Esophagus squamous epithelium (tissue), 4 donors: ENCODE data around the gene PADI2.

Source experiments
- POLR2A ChIP-seq, 4 donors: fragments of 450-650 bp; IDR thresholded peaks; one replicate each; pipeline ENCODE4 v1.6.1; 2017; ENCODE audit warnings: antibody characterized with exemption in 4 of 4, mild to moderate bottlenecking in 4 of 4, moderate library complexity in 3 of 4
- TF ChIP-seq, protein P1 (sequence below), 6 experiments: fragments of 450-650 bp in 4 of 6; fragments of 200-600 bp in 2 of 6; sonication (generic) in 2 of 6; IDR thresholded peaks; one replicate each; pipeline ENCODE4 v1.5.1; 2016 to 2019; ENCODE audit warnings: antibody characterized with exemption in 6 of 6, mild to moderate bottlenecking in 4 of 6, moderate library complexity in 4 of 6

DNA sequence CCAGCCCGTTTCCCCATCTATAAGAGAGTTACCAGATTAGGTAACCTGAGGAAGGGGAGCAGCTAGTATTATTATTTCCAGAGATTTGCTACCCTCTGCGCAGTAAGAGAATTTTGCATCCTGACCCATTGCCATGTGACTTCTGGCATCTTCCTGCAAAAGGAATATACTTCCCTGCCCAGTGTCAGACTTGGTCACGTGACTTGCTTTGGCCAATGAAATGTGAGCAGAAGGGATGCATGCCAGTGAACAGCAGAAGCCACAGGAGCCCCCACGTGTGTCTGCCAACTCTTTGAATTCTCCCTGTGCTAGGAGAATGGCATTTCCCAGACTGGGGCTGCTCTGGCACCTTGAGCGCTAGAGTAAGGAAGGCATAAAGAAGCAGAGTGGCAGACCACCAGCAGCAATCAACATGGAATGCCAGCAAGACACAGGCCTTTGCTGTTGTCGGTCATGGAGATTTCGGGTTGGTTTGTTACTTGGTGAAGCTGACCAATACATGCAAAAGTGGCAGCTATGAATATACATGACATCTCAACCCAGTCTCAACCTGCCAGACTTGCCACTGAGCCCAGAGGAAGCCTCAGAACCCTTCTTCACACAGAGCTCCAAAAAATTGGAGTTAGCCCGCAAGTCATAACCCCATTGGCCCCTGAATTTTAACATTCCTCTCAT is 39.0 kb downstream of the PADI2 start:
- TF ChIP-seq, protein P1, sequence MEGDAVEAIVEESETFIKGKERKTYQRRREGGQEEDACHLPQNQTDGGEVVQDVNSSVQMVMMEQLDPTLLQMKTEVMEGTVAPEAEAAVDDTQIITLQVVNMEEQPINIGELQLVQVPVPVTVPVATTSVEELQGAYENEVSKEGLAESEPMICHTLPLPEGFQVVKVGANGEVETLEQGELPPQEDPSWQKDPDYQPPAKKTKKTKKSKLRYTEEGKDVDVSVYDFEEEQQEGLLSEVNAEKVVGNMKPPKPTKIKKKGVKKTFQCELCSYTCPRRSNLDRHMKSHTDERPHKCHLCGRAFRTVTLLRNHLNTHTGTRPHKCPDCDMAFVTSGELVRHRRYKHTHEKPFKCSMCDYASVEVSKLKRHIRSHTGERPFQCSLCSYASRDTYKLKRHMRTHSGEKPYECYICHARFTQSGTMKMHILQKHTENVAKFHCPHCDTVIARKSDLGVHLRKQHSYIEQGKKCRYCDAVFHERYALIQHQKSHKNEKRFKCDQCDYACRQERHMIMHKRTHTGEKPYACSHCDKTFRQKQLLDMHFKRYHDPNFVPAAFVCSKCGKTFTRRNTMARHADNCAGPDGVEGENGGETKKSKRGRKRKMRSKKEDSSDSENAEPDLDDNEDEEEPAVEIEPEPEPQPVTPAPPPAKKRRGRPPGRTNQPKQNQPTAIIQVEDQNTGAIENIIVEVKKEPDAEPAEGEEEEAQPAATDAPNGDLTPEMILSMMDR (IDR thresholded peaks at IDR 0.05): no peak
- no peak for TF ChIP-seq POLR2A (IDR thresholded peaks at IDR 0.05)
